ENCODE measurements around the gene SLC29A1.

DNA sequence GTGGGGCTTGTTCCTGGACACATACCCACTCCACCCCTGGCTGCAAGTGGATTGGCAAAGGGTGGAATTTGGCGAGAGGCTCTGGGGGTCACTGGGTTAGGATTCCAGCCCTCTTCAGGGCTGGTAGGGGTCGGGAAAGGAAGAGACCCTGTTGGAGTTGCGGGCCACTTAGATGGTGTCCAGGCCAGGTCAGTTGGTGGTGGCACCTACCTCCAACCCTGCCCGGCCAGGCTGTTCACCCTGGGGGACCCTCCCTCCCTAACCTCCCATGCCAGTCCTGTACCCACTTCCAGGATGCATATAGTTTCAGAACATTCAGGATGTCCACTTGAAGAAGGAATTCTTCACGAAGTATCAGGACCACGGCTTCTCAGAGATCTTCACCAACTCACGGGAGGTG is 43.7 kb upstream of the SLC29A1 start:
- TF ChIP-seq, protein P1, sequence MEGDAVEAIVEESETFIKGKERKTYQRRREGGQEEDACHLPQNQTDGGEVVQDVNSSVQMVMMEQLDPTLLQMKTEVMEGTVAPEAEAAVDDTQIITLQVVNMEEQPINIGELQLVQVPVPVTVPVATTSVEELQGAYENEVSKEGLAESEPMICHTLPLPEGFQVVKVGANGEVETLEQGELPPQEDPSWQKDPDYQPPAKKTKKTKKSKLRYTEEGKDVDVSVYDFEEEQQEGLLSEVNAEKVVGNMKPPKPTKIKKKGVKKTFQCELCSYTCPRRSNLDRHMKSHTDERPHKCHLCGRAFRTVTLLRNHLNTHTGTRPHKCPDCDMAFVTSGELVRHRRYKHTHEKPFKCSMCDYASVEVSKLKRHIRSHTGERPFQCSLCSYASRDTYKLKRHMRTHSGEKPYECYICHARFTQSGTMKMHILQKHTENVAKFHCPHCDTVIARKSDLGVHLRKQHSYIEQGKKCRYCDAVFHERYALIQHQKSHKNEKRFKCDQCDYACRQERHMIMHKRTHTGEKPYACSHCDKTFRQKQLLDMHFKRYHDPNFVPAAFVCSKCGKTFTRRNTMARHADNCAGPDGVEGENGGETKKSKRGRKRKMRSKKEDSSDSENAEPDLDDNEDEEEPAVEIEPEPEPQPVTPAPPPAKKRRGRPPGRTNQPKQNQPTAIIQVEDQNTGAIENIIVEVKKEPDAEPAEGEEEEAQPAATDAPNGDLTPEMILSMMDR (IDR thresholded peaks at IDR 0.05): no peak
- TF ChIP-seq EP300 (IDR thresholded peaks at IDR 0.05): no peak
